Neural cell (in vitro differentiated cells): Measurements from ENCODE around the gene CNTF. TPM values are rescaled to one million over a fixed set of nuclear protein-coding genes. Genes with fewer than 3 reads are reported as not detected.

ENCODE experiments used
- H2AFZ ChIP-seq: fragments of 200-600, 300-800 bp; sonication (generic), shearing (Covaris generic); 2 replicates; pipeline ENCODE4 v1.6.0; 2014; ENCODE audit warnings: low read depth, mild to moderate bottlenecking, antibody characterized with exemption, low read length, moderate library complexity
- H3F3A ChIP-seq: fragments of 200-600 bp; shearing (Covaris generic); 2 replicates; pipeline ENCODE4 v1.6.1; 2016; ENCODE audit warnings: mild to moderate bottlenecking, moderate library complexity, mixed read lengths, antibody characterized with exemption, low read length; ENCODE audit not compliant: insufficient read depth, poor library complexity, severe bottlenecking
- H3K27ac ChIP-seq: fragments of 200-600, 300-800 bp; sonication (generic), shearing (Covaris generic); 2 replicates; pipeline ENCODE4 v1.5.1; 2014; ENCODE audit warnings: mild to moderate bottlenecking, low read length, moderate library complexity
- H3K27me3 ChIP-seq: fragments of 300-800, 200-600 bp; sonication (generic), shearing (Covaris generic); 2 replicates; pipeline ENCODE4 v1.6.0; 2014; ENCODE audit warnings: mild to moderate bottlenecking, low read depth, low read length, moderate library complexity; ENCODE audit not compliant: insufficient read depth
- H3K36me3 ChIP-seq: fragments of 300-800, 200-600 bp; sonication (generic), shearing (Covaris generic); 2 replicates; pipeline ENCODE4 v1.5.1; 2014; ENCODE audit warnings: mild to moderate bottlenecking, antibody characterized with exemption, low read length, moderate library complexity; ENCODE audit not compliant: insufficient read depth
- H3K4me2 ChIP-seq: fragments of 300-800, 200-600 bp; sonication (generic), shearing (Covaris generic); 2 replicates; pipeline ENCODE4 v1.6.0; 2014; ENCODE audit warnings: mild to moderate bottlenecking, low read length
- H3K4me3 ChIP-seq: fragments of 300-800, 200-600 bp; sonication (generic), shearing (Covaris generic); 2 replicates; pipeline ENCODE4 v1.5.1; 2014; ENCODE audit warnings: mild to moderate bottlenecking, low read length, moderate library complexity
- H3K79me2 ChIP-seq: fragments of 200-600 bp; shearing (Covaris generic); replicated peaks from 2 replicates; pipeline ENCODE4 v1.6.0; 2014; ENCODE audit warnings: mild to moderate bottlenecking, low read length, moderate library complexity; ENCODE audit not compliant: insufficient read depth
- H3K9ac ChIP-seq: fragments of 300-800, 200-600 bp; sonication (generic), shearing (Covaris generic); 2 replicates; pipeline ENCODE4 v1.6.1; 2016; ENCODE audit warnings: mild to moderate bottlenecking, low read length, mixed read lengths
- H3K9me2 ChIP-seq: fragments of 200-600 bp; shearing (Covaris generic); 2 replicates; pipeline ENCODE4 v1.6.1; 2016; ENCODE audit warnings: mild to moderate bottlenecking, low read length, mixed read lengths; ENCODE audit not compliant: insufficient read depth
- H3K9me3 ChIP-seq: fragments of 200-600, 300-800 bp; sonication (generic), shearing (Covaris generic); 2 replicates; pipeline ENCODE4 v1.6.1; 2016; ENCODE audit warnings: mild to moderate bottlenecking, mixed run types, low read length, moderate library complexity, mixed read lengths
- H4K20me1 ChIP-seq: fragments of 200-600 bp; shearing (Covaris generic); 2 replicates; pipeline ENCODE4 v1.6.1; 2016; ENCODE audit warnings: mild to moderate bottlenecking, mixed run types; ENCODE audit not compliant: insufficient read depth
- EP300 ChIP-seq: fragments of 450-650 bp; conservative IDR thresholded peaks from 2 replicates; pipeline ENCODE4 v1.6.1; 2014; ENCODE audit warnings: antibody characterized with exemption, mild to moderate bottlenecking, moderate library complexity; ENCODE audit not compliant: poor library complexity, severe bottlenecking
- EZH2 ChIP-seq: fragments of 200-600, 300-800 bp; shearing (Covaris generic), sonication (generic); IDR thresholded peaks from 2 replicates; pipeline ENCODE4 v1.6.1; 2014; ENCODE audit warnings: antibody characterized with exemption, low read length, borderline replicate concordance, mild to moderate bottlenecking; ENCODE audit not compliant: insufficient read depth, poor library complexity, severe bottlenecking
- MXI1 ChIP-seq: fragments of 450-650 bp; conservative IDR thresholded peaks from 2 replicates; pipeline ENCODE4 v1.6.1; 2014; ENCODE audit warnings: antibody characterized with exemption, mild to moderate bottlenecking; ENCODE audit not compliant: poor library complexity, severe bottlenecking
- POLR2AphosphoS5 ChIP-seq: IDR thresholded peaks from 2 replicates; pipeline ENCODE4 v1.6.1; 2012
- RAD21 ChIP-seq: fragments of 450-650 bp; conservative IDR thresholded peaks from 2 replicates; pipeline ENCODE4 v1.6.1; 2014; ENCODE audit warnings: antibody characterized with exemption, mild to moderate bottlenecking, moderate library complexity
- SMC3 ChIP-seq: fragments of 450-650 bp; conservative IDR thresholded peaks from 2 replicates; pipeline ENCODE4 v1.6.1; 2014; ENCODE audit warnings: antibody characterized with exemption, mild to moderate bottlenecking, moderate library complexity; ENCODE audit not compliant: poor library complexity
- TAF1 ChIP-seq: IDR thresholded peaks from 2 replicates; pipeline ENCODE4 v1.6.1; 2012; ENCODE audit warnings: low read depth
- polyA plus RNA-seq: library from polyadenylated mRNA; depleted of rRNA; stranded (reverse); fragments of >200 nt; gene quantifications from 2 replicates; pipeline ENCODE4 v1.2.3, GENCODE V29; 2014
- TF ChIP-seq, protein P1 (sequence below): IDR thresholded peaks from 2 replicates; pipeline ENCODE4 v1.6.1; 2012; ENCODE audit warnings: borderline replicate concordance
- TF ChIP-seq, protein P2 (sequence below): fragments of 450-650 bp; IDR thresholded peaks from 2 replicates; pipeline ENCODE4 v1.5.1; 2014; ENCODE audit warnings: antibody characterized with exemption, mild to moderate bottlenecking, moderate library complexity; ENCODE audit not compliant: poor library complexity, severe bottlenecking

CNTF gene
- polyA plus RNA-seq, 1 donor from 2014 or later, result 2.3 TPM

DNA sequence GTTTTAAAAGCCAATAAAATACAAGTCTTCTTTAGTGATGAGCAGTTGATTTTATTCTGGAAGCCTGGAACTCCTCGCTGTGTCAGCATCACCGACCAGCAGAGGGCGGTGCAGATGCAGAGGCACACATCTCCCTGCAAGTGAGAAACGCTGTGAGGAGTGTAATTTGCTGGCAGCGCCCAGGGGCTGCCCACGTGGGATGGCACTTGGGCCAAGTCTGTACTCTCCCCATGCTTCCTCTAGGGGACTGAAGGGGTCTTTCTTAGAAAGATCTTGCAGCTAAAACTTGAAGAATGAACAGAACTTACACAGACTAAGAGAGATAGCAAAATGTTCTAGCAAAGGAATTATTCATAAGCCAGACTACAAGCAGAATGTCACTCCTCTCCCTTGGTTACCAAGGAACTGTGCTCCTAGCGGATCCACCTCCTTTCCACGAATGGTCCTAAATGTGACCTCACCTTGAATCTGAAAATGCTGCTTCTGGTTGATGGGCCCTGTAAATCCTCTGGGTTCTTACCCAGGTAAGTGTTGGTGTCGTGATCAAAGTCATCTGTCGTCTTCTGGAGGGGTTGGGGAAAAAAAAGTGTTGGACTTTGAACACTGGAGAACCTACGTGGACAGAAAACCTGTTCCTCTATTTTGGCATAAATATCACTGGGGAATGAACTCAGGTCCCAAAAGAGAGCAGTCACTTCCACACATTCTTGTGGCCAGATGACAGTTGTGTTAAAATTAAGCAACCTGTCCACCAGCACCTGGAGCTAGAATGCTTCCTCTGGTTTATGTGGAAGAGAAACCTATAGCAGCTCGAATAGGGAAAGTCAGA, 31.8 kb downstream of the CNTF start:
- no peaks in the 10 kb centered on the region for H4K20me1 ChIP-seq
- H3K9ac ChIP-seq, result no peak overlapping the region
- no peaks in the 10 kb centered on the region for H3K79me2 ChIP-seq
- H3K36me3 ChIP-seq, result no peaks in the 10 kb centered on the region
- H3K27me3 ChIP-seq, result no peaks in the 10 kb centered on the region
- TF ChIP-seq RAD21, result peak; percentile 75
- TF ChIP-seq, protein P1, sequence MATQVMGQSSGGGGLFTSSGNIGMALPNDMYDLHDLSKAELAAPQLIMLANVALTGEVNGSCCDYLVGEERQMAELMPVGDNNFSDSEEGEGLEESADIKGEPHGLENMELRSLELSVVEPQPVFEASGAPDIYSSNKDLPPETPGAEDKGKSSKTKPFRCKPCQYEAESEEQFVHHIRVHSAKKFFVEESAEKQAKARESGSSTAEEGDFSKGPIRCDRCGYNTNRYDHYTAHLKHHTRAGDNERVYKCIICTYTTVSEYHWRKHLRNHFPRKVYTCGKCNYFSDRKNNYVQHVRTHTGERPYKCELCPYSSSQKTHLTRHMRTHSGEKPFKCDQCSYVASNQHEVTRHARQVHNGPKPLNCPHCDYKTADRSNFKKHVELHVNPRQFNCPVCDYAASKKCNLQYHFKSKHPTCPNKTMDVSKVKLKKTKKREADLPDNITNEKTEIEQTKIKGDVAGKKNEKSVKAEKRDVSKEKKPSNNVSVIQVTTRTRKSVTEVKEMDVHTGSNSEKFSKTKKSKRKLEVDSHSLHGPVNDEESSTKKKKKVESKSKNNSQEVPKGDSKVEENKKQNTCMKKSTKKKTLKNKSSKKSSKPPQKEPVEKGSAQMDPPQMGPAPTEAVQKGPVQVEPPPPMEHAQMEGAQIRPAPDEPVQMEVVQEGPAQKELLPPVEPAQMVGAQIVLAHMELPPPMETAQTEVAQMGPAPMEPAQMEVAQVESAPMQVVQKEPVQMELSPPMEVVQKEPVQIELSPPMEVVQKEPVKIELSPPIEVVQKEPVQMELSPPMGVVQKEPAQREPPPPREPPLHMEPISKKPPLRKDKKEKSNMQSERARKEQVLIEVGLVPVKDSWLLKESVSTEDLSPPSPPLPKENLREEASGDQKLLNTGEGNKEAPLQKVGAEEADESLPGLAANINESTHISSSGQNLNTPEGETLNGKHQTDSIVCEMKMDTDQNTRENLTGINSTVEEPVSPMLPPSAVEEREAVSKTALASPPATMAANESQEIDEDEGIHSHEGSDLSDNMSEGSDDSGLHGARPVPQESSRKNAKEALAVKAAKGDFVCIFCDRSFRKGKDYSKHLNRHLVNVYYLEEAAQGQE, result no peak
- TF ChIP-seq, protein P2, sequence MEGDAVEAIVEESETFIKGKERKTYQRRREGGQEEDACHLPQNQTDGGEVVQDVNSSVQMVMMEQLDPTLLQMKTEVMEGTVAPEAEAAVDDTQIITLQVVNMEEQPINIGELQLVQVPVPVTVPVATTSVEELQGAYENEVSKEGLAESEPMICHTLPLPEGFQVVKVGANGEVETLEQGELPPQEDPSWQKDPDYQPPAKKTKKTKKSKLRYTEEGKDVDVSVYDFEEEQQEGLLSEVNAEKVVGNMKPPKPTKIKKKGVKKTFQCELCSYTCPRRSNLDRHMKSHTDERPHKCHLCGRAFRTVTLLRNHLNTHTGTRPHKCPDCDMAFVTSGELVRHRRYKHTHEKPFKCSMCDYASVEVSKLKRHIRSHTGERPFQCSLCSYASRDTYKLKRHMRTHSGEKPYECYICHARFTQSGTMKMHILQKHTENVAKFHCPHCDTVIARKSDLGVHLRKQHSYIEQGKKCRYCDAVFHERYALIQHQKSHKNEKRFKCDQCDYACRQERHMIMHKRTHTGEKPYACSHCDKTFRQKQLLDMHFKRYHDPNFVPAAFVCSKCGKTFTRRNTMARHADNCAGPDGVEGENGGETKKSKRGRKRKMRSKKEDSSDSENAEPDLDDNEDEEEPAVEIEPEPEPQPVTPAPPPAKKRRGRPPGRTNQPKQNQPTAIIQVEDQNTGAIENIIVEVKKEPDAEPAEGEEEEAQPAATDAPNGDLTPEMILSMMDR, result peak; percentile 81
- peak; percentile 91 for TF ChIP-seq SMC3
- peak; percentile 29 for TF ChIP-seq MXI1
- TF ChIP-seq POLR2AphosphoS5, result no peak
- no peak for TF ChIP-seq TAF1
- no peak for TF ChIP-seq EZH2
- TF ChIP-seq EP300, result no peak
- H3F3A ChIP-seq, result no peaks in the 10 kb centered on the region
- H2AFZ ChIP-seq, result no peak overlapping the region
- no peaks in the 10 kb centered on the region for H3K9me3 ChIP-seq
- H3K4me2 ChIP-seq, result no peak overlapping the region
- no peak overlapping the region for H3K27ac ChIP-seq
- no peak overlapping the region for H3K4me3 ChIP-seq
- no peaks in the 10 kb centered on the region for H3K9me2 ChIP-seq

DNA sequence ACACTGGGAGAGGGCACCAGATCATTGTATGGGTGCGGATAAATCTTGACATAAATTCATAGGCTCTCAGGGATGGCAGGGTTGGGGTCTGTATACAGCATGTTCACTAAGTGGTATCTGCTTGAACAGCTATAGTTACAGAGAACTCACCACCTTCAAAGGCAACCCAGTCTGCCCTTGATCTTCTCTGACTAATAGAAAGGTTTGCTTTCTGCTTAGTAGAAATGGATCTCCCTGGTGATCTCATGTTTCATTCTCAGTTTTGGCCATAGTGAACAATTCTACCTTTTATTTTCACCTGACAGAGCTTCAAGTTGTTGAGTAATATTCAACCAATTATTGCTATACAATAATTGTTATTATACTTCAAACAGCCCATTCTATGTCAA, 32.4 kb downstream of the CNTF start:
- Histone ChIP-seq H3K36me3 (no peaks in the 10 kb centered on the region), H3K4me3 (no peak overlapping the region), H3K9me2 (no peaks in the 10 kb centered on the region), H3F3A (no peaks in the 10 kb centered on the region), H3K27me3 (no peaks in the 10 kb centered on the region), H3K4me2 (no peak overlapping the region), H4K20me1 (no peaks in the 10 kb centered on the region), H3K27ac (no peak overlapping the region), H3K9me3 (no peaks in the 10 kb centered on the region), H3K79me2 (no peaks in the 10 kb centered on the region), H2AFZ (no peak overlapping the region), H3K9ac (no peak overlapping the region)
- TF ChIP-seq RAD21 (no peak), EZH2 (no peak), TAF1 (no peak), SMC3 (no peak)
- TF ChIP-seq, protein P2, result no peak
